Endothelial cell of umbilical vein (primary cell): ENCODE measurements around the gene STX16. TPM values are rescaled to one million over a fixed set of nuclear protein-coding genes. Genes with fewer than 3 reads are reported as not detected.

Experiments
- BruUV-seq: library from RNA; stranded (reverse); fragments of 400-500 nt; replicated peaks from 2 replicates; lab custom pipeline; 2021; lab: Mats Ljungman, UMichigan
- CTCF ChIA-PET: fragments of 300-600, 350-600 bp; sonication (Branson Sonifier 250); formaldehyde crosslinking; loops from one replicate; lab custom pipeline; 2021; ENCODE audit warnings: antibody characterized with exemption, inconsistent platforms; lab: Charles Lee
- POLR2A ChIA-PET: fragments of 300-600, 350-600 bp; sonication (Branson Sonifier 250); formaldehyde crosslinking; loops from one replicate; lab custom pipeline; 2021; ENCODE audit warnings: antibody characterized with exemption, inconsistent platforms; lab: Charles Lee
- DNase-seq: peaks from one replicate; pipeline ENCODE4 v3.0.0-alpha.2; 2011; ENCODE audit warnings: low read depth, low spot score
- FAIRE-seq: peaks from 2 replicates; lab custom pipeline; 2011; peaks lifted over from hg19 to GRCh38; lab: Jason Lieb, UNC
- H2AFZ ChIP-seq: 2 replicates; pipeline ENCODE4 v1.6.0; 2012; ENCODE audit warnings: low read depth, low read length, control low read depth, inconsistent platforms
- H3K27ac ChIP-seq: 2 replicates; pipeline ENCODE4 v1.5.1; 2011; ENCODE audit warnings: low read depth, mild to moderate bottlenecking, control low read depth, low read length, moderate library complexity; ENCODE audit not compliant: insufficient read depth
- H3K27me3 ChIP-seq, 2 experiments: 2 replicates each; pipeline versions ENCODE4 v1.6.0 to v1.6.1; 2011; ENCODE audit warnings: low read length in 2 of 2, mixed read lengths in 1 of 2; ENCODE audit not compliant: control insufficient read depth in 2 of 2, insufficient read depth in 2 of 2
- H3K36me3 ChIP-seq, 2 experiments: 2 replicates in 1 of 2; 3 replicates in 1 of 2; pipeline ENCODE4 v1.5.1; 2011; ENCODE audit warnings: low read length in 2 of 2, mild to moderate bottlenecking in 1 of 2, moderate library complexity in 1 of 2; ENCODE audit not compliant: control insufficient read depth in 2 of 2, insufficient read depth in 2 of 2; ENCODE audit errors: extremely low read depth in 1 of 2
- H3K4me1 ChIP-seq: 3 replicates; pipeline ENCODE4 v1.5.1; 2011; ENCODE audit warnings: mild to moderate bottlenecking, low read length; ENCODE audit not compliant: control insufficient read depth, insufficient read depth; ENCODE audit errors: extremely low read depth
- H3K4me2 ChIP-seq: 2 replicates; pipeline ENCODE4 v1.6.1; 2011; ENCODE audit warnings: low read length, control low read depth, mixed read lengths; ENCODE audit not compliant: insufficient read depth
- H3K4me3 ChIP-seq, 3 experiments: fragments of 200-600 bp in 1 of 3; sonication (generic), shearing (Covaris generic) in 1 of 3; replicated peaks in 1 of 3; 2 replicates each; pipeline ENCODE4 v1.5.1; 2011 to 2016; ENCODE audit warnings: control low read depth in 3 of 3, low read length in 3 of 3, mild to moderate bottlenecking in 2 of 3, inconsistent platforms in 1 of 3, low read depth in 1 of 3, moderate library complexity in 1 of 3; ENCODE audit not compliant: insufficient read depth in 1 of 3
- H3K79me2 ChIP-seq: 2 replicates; pipeline ENCODE4 v1.6.0; 2012; ENCODE audit warnings: low read length, inconsistent platforms; ENCODE audit not compliant: control insufficient read depth, insufficient read depth
- H3K9ac ChIP-seq: replicated peaks from 2 replicates; pipeline ENCODE3; 2011; ENCODE audit warnings: low read length, control low read depth; ENCODE audit not compliant: insufficient read depth; ENCODE audit errors: extremely low read depth
- H3K9me1 ChIP-seq: replicated peaks from 3 replicates; pipeline ENCODE4 v1.6.0; 2011; ENCODE audit warnings: mild to moderate bottlenecking, low read length; ENCODE audit not compliant: control insufficient read depth, insufficient read depth; ENCODE audit errors: extremely low read depth
- H3K9me3 ChIP-seq: replicated peaks from 2 replicates; pipeline ENCODE4 v1.5.1; 2012; ENCODE audit warnings: low read length, inconsistent platforms; ENCODE audit not compliant: control insufficient read depth, insufficient read depth
- H4K20me1 ChIP-seq: replicated peaks from 2 replicates; pipeline ENCODE3; 2011; ENCODE audit warnings: mild to moderate bottlenecking, low read length; ENCODE audit not compliant: control insufficient read depth, insufficient read depth; ENCODE audit errors: extremely low read depth
- EZH2 ChIP-seq: IDR thresholded peaks from 2 replicates; pipeline ENCODE4 v1.6.1; 2012; ENCODE audit warnings: borderline replicate concordance, low read depth, mild to moderate bottlenecking, moderate library complexity, low read length, inconsistent platforms; ENCODE audit not compliant: severe bottlenecking
- FOS ChIP-seq: IDR thresholded peaks from 2 replicates; pipeline ENCODE4 v1.6.1; 2011; ENCODE audit warnings: mild to moderate bottlenecking, low read length, moderate library complexity, borderline replicate concordance; ENCODE audit not compliant: insufficient read depth
- GATA2 ChIP-seq: IDR thresholded peaks from 2 replicates; pipeline ENCODE4 v1.7.0; 2011; ENCODE audit warnings: low read depth, mild to moderate bottlenecking, moderate library complexity, mixed read lengths, low read length; ENCODE audit not compliant: insufficient read length, insufficient read depth
- JUN ChIP-seq: IDR thresholded peaks from 2 replicates; pipeline ENCODE4 v1.6.1; 2011; ENCODE audit warnings: borderline replicate concordance, low read depth; ENCODE audit not compliant: insufficient read length, insufficient read depth
- MYC ChIP-seq: IDR thresholded peaks from one replicate; pipeline ENCODE4 v1.6.1; 2011; ENCODE audit warnings: mild to moderate bottlenecking, low read depth, low read length
- POLR2A ChIP-seq: IDR thresholded peaks from 2 replicates; pipeline ENCODE4 v1.6.1; 2012; ENCODE audit warnings: low read depth, mild to moderate bottlenecking, control low read depth, low read length
- dilution Hi-C: fragments of 300-500 bp; cut with MboI; formaldehyde crosslinking; loops from one replicate; pipeline ENCODE4 v1.15.0; 2019; ENCODE audit warnings: low sequenced_read_pairs; ENCODE audit not compliant: extremely low pct_ligation_motif_present
- intact Hi-C: fragments of 100-400 bp; cut with micrococcal nuclease; formaldehyde crosslinking; loops from one replicate; pipeline ENCODE4 v1.10.0; 2022
- polyA plus RNA-seq, 4 experiments: library from polyadenylated mRNA; depleted of rRNA in 3 of 4; stranded (reverse) in 3 of 4; unstranded in 1 of 4; fragments of >200 nt; gene quantifications; 2 replicates each; pipeline versions ENCODE4 v1.2.1 to v1.2.3, GENCODE V29; 2011 to 2012; ENCODE audit warnings: missing spikeins in 1 of 4
- total RNA-seq: library from RNA; stranded (reverse); gene quantifications from 2 replicates; pipeline ENCODE4 v1.2.3, GENCODE V29; 2021
- TF ChIP-seq, protein P1 (sequence below), 2 donors: IDR thresholded peaks; 1 replicate in 1 of 2; 2 replicates in 1 of 2; pipeline ENCODE4 v1.5.1; 2011; ENCODE audit warnings: low read length in 2 of 2, mild to moderate bottlenecking in 2 of 2, moderate library complexity in 2 of 2, control low read depth in 1 of 2, inconsistent platforms in 1 of 2, low read depth in 1 of 2; ENCODE audit not compliant: insufficient read depth in 1 of 2; ENCODE audit errors: extremely low read depth in 1 of 2

The STX16 gene
- total and polyA plus RNA-seq, 2 donors (not counting 3 experiments of a cell fraction or from before 2014, with no cell fraction given), result 43.1 to 63.5 TPM

- ChIA-PET POLR2A (no interaction called here), CTCF (interaction anchor here (1.1 kb wide), 1 partner anchor 15 kb away, joined by 3 read pairs; no protein-coding TSS in a partner anchor)
- dilution Hi-C loops, result no loop called here
- H3K27ac ChIP-seq, result no peak overlapping the region
- H3K4me3 ChIP-seq, result no peak overlapping the region
- no peaks in the 10 kb centered on the region for H3K36me3 ChIP-seq
- DNase-seq, result no peak
- H3K4me2 ChIP-seq, result no peak overlapping the region
- no peaks in the 10 kb centered on the region for H4K20me1 ChIP-seq
- BruUV-seq, result no TSS peak
- H2AFZ ChIP-seq, result no peak overlapping the region
- intact Hi-C loops, result no loop called here
- no peak for FAIRE-seq
- no peaks in the 10 kb centered on the region for H3K9me3 ChIP-seq
- no peaks in the 10 kb centered on the region for H3K4me1 ChIP-seq
- H3K9me1 ChIP-seq, result no peaks in the 10 kb centered on the region
- peaks cover 0 to 6% of the 10 kb centered on the region in 2 experiments for H3K27me3 ChIP-seq
- no peak for TF ChIP-seq EZH2
- TF ChIP-seq, protein P1, sequence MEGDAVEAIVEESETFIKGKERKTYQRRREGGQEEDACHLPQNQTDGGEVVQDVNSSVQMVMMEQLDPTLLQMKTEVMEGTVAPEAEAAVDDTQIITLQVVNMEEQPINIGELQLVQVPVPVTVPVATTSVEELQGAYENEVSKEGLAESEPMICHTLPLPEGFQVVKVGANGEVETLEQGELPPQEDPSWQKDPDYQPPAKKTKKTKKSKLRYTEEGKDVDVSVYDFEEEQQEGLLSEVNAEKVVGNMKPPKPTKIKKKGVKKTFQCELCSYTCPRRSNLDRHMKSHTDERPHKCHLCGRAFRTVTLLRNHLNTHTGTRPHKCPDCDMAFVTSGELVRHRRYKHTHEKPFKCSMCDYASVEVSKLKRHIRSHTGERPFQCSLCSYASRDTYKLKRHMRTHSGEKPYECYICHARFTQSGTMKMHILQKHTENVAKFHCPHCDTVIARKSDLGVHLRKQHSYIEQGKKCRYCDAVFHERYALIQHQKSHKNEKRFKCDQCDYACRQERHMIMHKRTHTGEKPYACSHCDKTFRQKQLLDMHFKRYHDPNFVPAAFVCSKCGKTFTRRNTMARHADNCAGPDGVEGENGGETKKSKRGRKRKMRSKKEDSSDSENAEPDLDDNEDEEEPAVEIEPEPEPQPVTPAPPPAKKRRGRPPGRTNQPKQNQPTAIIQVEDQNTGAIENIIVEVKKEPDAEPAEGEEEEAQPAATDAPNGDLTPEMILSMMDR (IDR thresholded peaks at IDR 0.05; ENCODE audit: extremely low read depth in 1 of 2, insufficient read depth in 1 of 2, low read depth in 1 of 2, low read length in 2 of 2), result no peak
- TF ChIP-seq POLR2A, result no peak
- TF ChIP-seq MYC, result no peak
- no peak for TF ChIP-seq JUN
- no peak for TF ChIP-seq GATA2
- TF ChIP-seq FOS, result no peak
- H3K79me2 ChIP-seq, result no peaks in the 10 kb centered on the region
- no peak overlapping the region for H3K9ac ChIP-seq
These were observed 67.6 kb downstream of the STX16 start for GRCh38 chr20:58718729-58719128.
